ENCODE measurements around the gene JAK1.

GRCh38 chr1:64976361-64976760 lies 10.0 kb upstream of the JAK1 start:
- no peak for TF ChIP-seq TAF1 (IDR thresholded peaks at IDR 0.05; ENCODE audit: low read depth)
- no peak for TF ChIP-seq CTCF (IDR thresholded peaks at IDR 0.05; ENCODE audit: poor library complexity, severe bottlenecking)
- no peak for TF ChIP-seq EZH2 (IDR thresholded peaks at IDR 0.05; ENCODE audit: borderline replicate concordance, insufficient read depth, low read length, poor library complexity, severe bottlenecking)
- no peak for TF ChIP-seq EP300 (conservative IDR thresholded peaks at IDR 0.05; ENCODE audit: poor library complexity, severe bottlenecking)
- no peak for TF ChIP-seq POLR2AphosphoS5 (IDR thresholded peaks at IDR 0.05)
- no peak for TF ChIP-seq RAD21 (conservative IDR thresholded peaks at IDR 0.05)
- no peak for TF ChIP-seq SMC3 (conservative IDR thresholded peaks at IDR 0.05; ENCODE audit: poor library complexity)
- no peak for TF ChIP-seq REST (IDR thresholded peaks at IDR 0.05; ENCODE audit: borderline replicate concordance)
